Spleen (tissue), 11 donors: ENCODE results near the gene TMEM179. TPM values are rescaled to one million over a fixed set of nuclear protein-coding genes. Genes with fewer than 3 reads are reported as not detected.

Experiments
- DNase-seq: peaks from one replicate; pipeline ENCODE4 v3.0.0-alpha.2; 2020
- H3K27ac ChIP-seq, 8 donors: fragments of 200-600 bp; sonication (generic) in 7 of 8; 1 replicate in 4 of 8; 2 replicates in 4 of 8; pipeline versions ENCODE4 v1.5.0 to v1.8.0; 2016 to 2021; ENCODE audit warnings: inconsistent platforms in 4 of 8, mild to moderate bottlenecking in 4 of 8, moderate library complexity in 1 of 8
- H3K27me3 ChIP-seq, 7 donors: fragments of 200-600 bp; sonication (generic) in 6 of 7; replicated peaks in 1 of 7; 1 replicate in 4 of 7; 2 replicates in 3 of 7; pipeline versions ENCODE4 v1.5.0 to v1.8.0; 2016 to 2021; ENCODE audit warnings: inconsistent platforms in 3 of 7, mild to moderate bottlenecking in 1 of 7
- H3K36me3 ChIP-seq, 6 donors: fragments of 200-600 bp; sonication (generic) in 5 of 6; 1 replicate in 4 of 6; 2 replicates in 2 of 6; pipeline versions ENCODE4 v1.5.0 to v1.8.0; 2016 to 2021; ENCODE audit warnings: inconsistent platforms in 2 of 6
- H3K4me1 ChIP-seq, 6 donors: fragments of 200-600 bp; sonication (generic) in 5 of 6; 1 replicate in 3 of 6; 2 replicates in 3 of 6; pipeline versions ENCODE4 v1.5.0 to v1.8.0; 2016 to 2021; ENCODE audit warnings: inconsistent platforms in 3 of 6
- H3K4me3 ChIP-seq, 8 donors: fragments of 200-600 bp; sonication (generic) in 7 of 8; 1 replicate in 4 of 8; 2 replicates in 4 of 8; pipeline versions ENCODE4 v1.5.0 to v1.8.0; 2016 to 2021; ENCODE audit warnings: inconsistent platforms in 4 of 8, mild to moderate bottlenecking in 4 of 8, moderate library complexity in 2 of 8
- H3K9me3 ChIP-seq, 8 donors: fragments of 200-600 bp; sonication (generic) in 7 of 8; 1 replicate in 4 of 8; 2 replicates in 4 of 8; pipeline versions ENCODE4 v1.5.0 to v1.8.0; 2016 to 2021; ENCODE audit warnings: inconsistent platforms in 4 of 8
- CTCF ChIP-seq, 11 experiments: fragments of 200-600 bp in 7 of 11; fragments of 450-650 bp in 4 of 11; sonication (generic) in 4 of 11; IDR thresholded peaks in 8 of 11; conservative IDR thresholded peaks in 3 of 11; 1 replicate in 7 of 11; 2 replicates in 4 of 11; pipeline versions ENCODE4 v1.4.0 to v1.8.0; 2016 to 2021; ENCODE audit warnings: antibody characterized with exemption in 11 of 11, inconsistent platforms in 4 of 11, mild to moderate bottlenecking in 1 of 11
- POLR2A ChIP-seq, 3 donors: fragments of 450-650 bp; IDR thresholded peaks; one replicate each; pipeline ENCODE4 v1.5.1; 2017; ENCODE audit warnings: antibody characterized with exemption in 3 of 3, mild to moderate bottlenecking in 1 of 3
- POLR2AphosphoS5 ChIP-seq, 3 donors: sonication (generic); formaldehyde crosslinking; IDR thresholded peaks; one replicate each; pipeline ENCODE4 v1.5.1; 2017; ENCODE audit warnings: antibody characterized with exemption in 3 of 3
- WGBS, 5 donors: extraction: QIAGEN DNeasy Blood & Tissue Kit in 3 of 5; methylation state at CpG; one replicate each; pipeline versions ENCODE4 v1.1.5 to v1.1.7; 2013 to 2018; 5-methylcytosine and 5-hydroxymethylcytosine counted together
- intact Hi-C: fragments of 100-400 bp; cut with DNase I; formaldehyde crosslinking; loops from one replicate; pipeline ENCODE4 v1.15.0; 2023; ENCODE audit warnings: low total_unique reads
- polyA plus RNA-seq, 3 donors: library from polyadenylated mRNA; stranded (reverse); fragments of 200-250 nt; gene quantifications; one replicate each; pipeline ENCODE4 v1.2.1, GENCODE V29; 2013
- total RNA-seq, 7 donors: library from RNA; depleted of rRNA in 3 of 7; stranded (reverse); fragments of >200 nt in 3 of 7; fragmentation: NEBNext Ultra II Directional in 4 of 7; extraction: Animal tissue kit (Norgen Biotek cat#: 25700) in 4 of 7; gene quantifications; one replicate each; pipeline versions ENCODE4 v1.1.0 to v1.2.1, GENCODE V29; 2016 to 2021
- donor health status: healthy with polysubstance abuse.
- donor health status: DM: no; HTN: no; CAD: no; lungs with moderate emphysema.
- donor health status: DM: no; HTN: no; CAD: no.
- donor health status: Bipolar disorder and iron deficiency.
- donor health status: healthy.
- donor health status: DM: no; HTN: no; CAD: no.
- donor health status: DM: yes; HTN: yes; CAD: no.

TMEM179 gene
- total and polyA plus RNA-seq, 10 donors, result 0.08 TPM; not detected in 9

DNA sequence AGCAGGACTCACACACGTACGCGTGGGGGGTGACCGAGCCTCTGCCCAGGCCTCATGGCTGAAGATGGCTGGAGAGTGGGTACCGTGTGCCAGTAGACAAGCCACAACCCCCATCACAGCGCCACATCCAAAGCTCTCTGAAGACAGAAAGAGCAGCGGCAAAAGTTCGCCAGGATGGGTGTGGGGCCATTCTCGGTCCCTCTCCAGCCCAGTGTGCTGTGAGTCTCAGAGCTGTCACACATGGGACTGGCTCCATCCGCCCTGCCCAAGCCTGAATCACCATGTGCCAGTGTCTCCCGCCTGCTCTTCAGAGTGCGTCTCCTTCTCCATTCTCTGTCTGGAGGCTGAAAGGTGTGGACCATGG, 5.7 kb downstream of the TMEM179 start:
- intact Hi-C loops, result no loop called here
- no peak for DNase-seq
- H3K36me3 ChIP-seq, result no peaks in the 10 kb centered on the region
- 86 to 93% (median 89%) methylated on average over 9 to 12 of the region's 12 CpGs for WGBS, 5 donors
- peaks cover 0 to 90% (median 27%) of the 10 kb centered on the region in 7 donors for H3K27me3 ChIP-seq
- H3K4me1 ChIP-seq, result peaks cover 0 to 2% (median under 1%) of the 10 kb centered on the region in 6 donors
- H3K9me3 ChIP-seq, result no peaks in the 10 kb centered on the region
- no peak overlapping the region for H3K4me3 ChIP-seq
- H3K27ac ChIP-seq, result no peak overlapping the region
- TF ChIP-seq POLR2AphosphoS5 (IDR thresholded peaks at IDR 0.05) (no peak), POLR2A (IDR thresholded peaks at IDR 0.05) (no peak), CTCF (IDR thresholded peaks at IDR 0.05 in 8 of 11, conservative IDR thresholded peaks at IDR 0.05 in 3 of 11) (no peak)

- Histone ChIP-seq H3K4me3 (no peak overlapping the region), H3K36me3 (no peaks in the 10 kb centered on the region), H3K27ac (no peak overlapping the region), H3K27me3 (peaks cover 0 to 89% (median 22%) of the 10 kb centered on the region in 7 donors), H3K4me1 (no peaks in the 10 kb centered on the region), H3K9me3 (no peaks in the 10 kb centered on the region)
- TF ChIP-seq POLR2A (IDR thresholded peaks at IDR 0.05) (no peak), POLR2AphosphoS5 (IDR thresholded peaks at IDR 0.05) (no peak), CTCF (IDR thresholded peaks at IDR 0.05 in 8 of 11, conservative IDR thresholded peaks at IDR 0.05 in 3 of 11) (no peak)
- 65 to 79% (median 71%) methylated on average over 20 to 28 of the region's 28 CpGs for WGBS, 5 donors
- peak; percentile 66 for DNase-seq
- intact Hi-C loops, result no loop called here
These were observed 6.3 kb downstream of the TMEM179 start for GRCh38 chr14:104598039-104598909.

- peaks cover 0 to 85% (median 16%) of the 10 kb centered on the region in 7 donors for H3K27me3 ChIP-seq
- no peak overlapping the region for H3K4me3 ChIP-seq
- no peak for TF ChIP-seq POLR2AphosphoS5 (IDR thresholded peaks at IDR 0.05)
- no peak for TF ChIP-seq CTCF (IDR thresholded peaks at IDR 0.05 in 8 of 11, conservative IDR thresholded peaks at IDR 0.05 in 3 of 11)
- no peak for TF ChIP-seq POLR2A (IDR thresholded peaks at IDR 0.05)
- no peak overlapping the region for H3K27ac ChIP-seq
- H3K4me1 ChIP-seq, result no peaks in the 10 kb centered on the region
- H3K9me3 ChIP-seq, result no peaks in the 10 kb centered on the region
- peak; percentile 45 for DNase-seq
- intact Hi-C loops, result no loop called here
- WGBS, 5 donors, result 72 to 86% (median 78%) methylated on average over 9 to 11 of the region's 11 CpGs
- no peaks in the 10 kb centered on the region for H3K36me3 ChIP-seq
These were observed 7.0 kb downstream of the TMEM179 start for GRCh38 chr14:104597576-104597975.

DNA sequence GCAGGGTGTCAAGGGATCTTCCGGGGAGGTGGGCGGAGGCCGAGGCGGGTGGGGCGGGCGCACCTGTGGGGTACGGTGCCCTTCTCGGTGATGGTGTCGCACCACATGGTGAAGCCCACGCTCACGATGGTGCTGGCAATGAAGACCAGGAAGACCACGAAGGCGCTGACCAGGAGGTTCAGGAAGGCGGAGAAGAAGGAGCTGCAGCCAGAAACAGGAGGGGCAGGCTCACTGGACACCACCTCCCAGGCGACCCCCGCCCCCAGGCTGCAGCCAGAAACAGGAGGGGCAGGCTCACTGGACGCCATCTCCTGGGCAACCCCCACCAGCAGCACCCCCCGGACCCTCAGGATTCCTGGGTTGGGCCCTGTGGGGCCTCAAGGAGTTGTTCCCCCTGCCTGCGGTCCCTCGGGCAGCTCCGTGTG, 7.6 kb downstream of the TMEM179 start:
- 83 to 93% (median 87%) methylated on average over 15 to 21 of the region's 21 CpGs for WGBS, 5 donors
- TF ChIP-seq POLR2AphosphoS5 (IDR thresholded peaks at IDR 0.05) (no peak), CTCF (IDR thresholded peaks at IDR 0.05 in 8 of 11, conservative IDR thresholded peaks at IDR 0.05 in 3 of 11) (no peak), POLR2A (IDR thresholded peaks at IDR 0.05) (no peak)
- peak; percentile 58 for DNase-seq
- H3K27me3 ChIP-seq, result peaks cover 0 to 79% (median 11%) of the 10 kb centered on the region in 7 donors
- intact Hi-C loops, result no loop called here
- no peak overlapping the region for H3K4me3 ChIP-seq
- H3K9me3 ChIP-seq, result no peaks in the 10 kb centered on the region
- no peak overlapping the region for H3K27ac ChIP-seq
- H3K4me1 ChIP-seq, result no peaks in the 10 kb centered on the region
- H3K36me3 ChIP-seq, result no peaks in the 10 kb centered on the region
